GM18861 (cell line): ENCODE data around the gene RNF214.

Experiments
- ATAC-seq: cut with Tn5 transposase; IDR thresholded peaks from one replicate; pipeline ENCODE4 v1.9.1; 2021; ENCODE audit not compliant: unreplicated experiment

The RNF214 gene

GRCh38 chr11:117279711-117280376, 47.4 kb downstream of the RNF214 start:
- no peak for ATAC-seq

- ATAC-seq, result no peak
These were observed 48.7 kb downstream of the RNF214 start for GRCh38 chr11:117281159-117281558.

GRCh38 chr11:117281869-117282268, 49.4 kb downstream of the RNF214 start:
- ATAC-seq, result no peak

- ATAC-seq, result no peak
These were observed 50.5 kb downstream of the RNF214 start for GRCh38 chr11:117282956-117283355.

GRCh38 chr11:117284053-117284452, 51.6 kb downstream of the RNF214 start:
- no peak for ATAC-seq

- ATAC-seq, result no peak
These were observed 54.1 kb downstream of the RNF214 start for GRCh38 chr11:117286588-117286987.

- no peak for ATAC-seq
These were observed 55.2 kb downstream of the RNF214 start for GRCh38 chr11:117287668-117288067.

- ATAC-seq, result no peak
These were observed 57.3 kb downstream of the RNF214 start for GRCh38 chr11:117289795-117290194.

- no peak for ATAC-seq
These were observed 58.4 kb downstream of the RNF214 start, which contains the start of gene BACE1-AS for GRCh38 chr11:117290809-117291396. TSS of gene BACE1-AS (plus strand) at chr11:117291346.

- ATAC-seq, result no peak
These were observed 60.1 kb downstream of the RNF214 start for GRCh38 chr11:117292616-117293015.

- ATAC-seq, result no peak
These were observed 63.1 kb downstream of the RNF214 start for GRCh38 chr11:117295438-117296137.

- no peak for ATAC-seq
These were observed 64.4 kb downstream of the RNF214 start for GRCh38 chr11:117296881-117297280.

GRCh38 chr11:117298195-117298594, 65.7 kb downstream of the RNF214 start:
- no peak for ATAC-seq

GRCh38 chr11:117299351-117300282, 67.1 kb downstream of the RNF214 start:
- no peak for ATAC-seq

GRCh38 chr11:117300283-117300663, 67.8 kb downstream of the RNF214 start:
- ATAC-seq, result no peak

GRCh38 chr11:117300773-117301172, 68.3 kb downstream of the RNF214 start:
- ATAC-seq, result no peak

- ATAC-seq, result no peak
These were observed 69.8 kb downstream of the RNF214 start for GRCh38 chr11:117302228-117302627.

- ATAC-seq, result no peak
These were observed 70.6 kb downstream of the RNF214 start for GRCh38 chr11:117303101-117303500.

GRCh38 chr11:117303646-117304315, 71.3 kb downstream of the RNF214 start:
- no peak for ATAC-seq

GRCh38 chr11:117305145-117305544, 72.7 kb downstream of the RNF214 start:
- no peak for ATAC-seq

- ATAC-seq, result no peak
These were observed 76.8 kb downstream of the RNF214 start for GRCh38 chr11:117309310-117309709.
